C4-2B (cell line): ENCODE results near the gene SPOCK1.

Source experiments
- H3K27ac ChIP-seq: fragments of 450-650 bp; 2 replicates; pipeline ENCODE4 v1.5.1; 2017
- ZFX ChIP-seq: fragments of 450-650 bp; IDR thresholded peaks from 2 replicates; pipeline ENCODE4 v1.6.1; 2017
- TF ChIP-seq, protein P1 (sequence below): fragments of 450-650 bp; conservative IDR thresholded peaks from 2 replicates; pipeline ENCODE4 v1.5.1; 2017; ENCODE audit warnings: mild to moderate bottlenecking

SPOCK1 gene

DNA sequence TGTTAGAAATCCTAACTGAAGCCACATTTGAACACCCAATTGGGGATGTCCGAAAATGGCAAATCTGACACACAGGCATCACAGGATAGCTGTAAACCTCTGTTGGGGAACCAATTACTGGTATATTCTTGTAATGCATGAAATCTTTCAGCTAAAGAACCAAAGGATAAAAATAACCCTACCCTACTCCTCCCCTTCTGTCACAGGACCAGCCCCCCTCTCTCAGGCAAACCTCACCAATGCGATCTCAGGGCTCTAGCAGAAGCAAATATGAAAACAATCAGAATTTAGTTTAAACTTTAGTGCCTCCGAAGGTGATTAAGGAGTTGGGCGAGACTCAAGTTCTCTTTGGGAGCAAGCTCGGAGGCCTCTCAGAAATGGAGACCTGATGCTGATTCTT is 499.3 kb downstream of the SPOCK1 start:
- TF ChIP-seq, protein P1, sequence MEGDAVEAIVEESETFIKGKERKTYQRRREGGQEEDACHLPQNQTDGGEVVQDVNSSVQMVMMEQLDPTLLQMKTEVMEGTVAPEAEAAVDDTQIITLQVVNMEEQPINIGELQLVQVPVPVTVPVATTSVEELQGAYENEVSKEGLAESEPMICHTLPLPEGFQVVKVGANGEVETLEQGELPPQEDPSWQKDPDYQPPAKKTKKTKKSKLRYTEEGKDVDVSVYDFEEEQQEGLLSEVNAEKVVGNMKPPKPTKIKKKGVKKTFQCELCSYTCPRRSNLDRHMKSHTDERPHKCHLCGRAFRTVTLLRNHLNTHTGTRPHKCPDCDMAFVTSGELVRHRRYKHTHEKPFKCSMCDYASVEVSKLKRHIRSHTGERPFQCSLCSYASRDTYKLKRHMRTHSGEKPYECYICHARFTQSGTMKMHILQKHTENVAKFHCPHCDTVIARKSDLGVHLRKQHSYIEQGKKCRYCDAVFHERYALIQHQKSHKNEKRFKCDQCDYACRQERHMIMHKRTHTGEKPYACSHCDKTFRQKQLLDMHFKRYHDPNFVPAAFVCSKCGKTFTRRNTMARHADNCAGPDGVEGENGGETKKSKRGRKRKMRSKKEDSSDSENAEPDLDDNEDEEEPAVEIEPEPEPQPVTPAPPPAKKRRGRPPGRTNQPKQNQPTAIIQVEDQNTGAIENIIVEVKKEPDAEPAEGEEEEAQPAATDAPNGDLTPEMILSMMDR = no peak
- TF ChIP-seq ZFX = no peak
- H3K27ac ChIP-seq = no peak overlapping the region

DNA sequence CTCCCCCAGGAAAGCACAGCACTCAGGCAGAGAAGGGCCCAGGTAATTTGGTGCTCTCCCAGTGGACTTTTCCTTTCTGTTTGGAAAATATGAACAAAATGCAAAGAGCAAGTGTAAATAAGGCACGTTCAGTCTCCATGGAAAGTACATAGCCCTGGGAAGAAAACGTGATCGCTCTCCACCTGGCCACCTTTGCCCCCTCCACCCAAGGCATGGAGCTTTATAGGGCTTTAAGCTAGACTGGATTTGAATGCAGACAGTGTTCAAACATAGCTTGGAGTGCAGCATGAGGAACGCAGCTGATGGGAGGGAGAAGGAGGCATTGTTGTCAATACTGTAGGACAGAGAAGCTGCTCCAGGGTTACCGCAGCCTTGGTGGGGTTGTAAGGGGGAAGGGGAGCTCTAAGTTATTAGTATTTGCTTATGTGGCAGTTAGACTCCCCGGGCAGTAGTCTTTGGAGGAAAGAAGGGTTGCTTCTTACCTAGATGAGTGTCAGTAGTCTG is 500.2 kb downstream of the SPOCK1 start:
- H3K27ac ChIP-seq = no peak overlapping the region
- no peak for TF ChIP-seq ZFX
- TF ChIP-seq, protein P1 = no peak

DNA sequence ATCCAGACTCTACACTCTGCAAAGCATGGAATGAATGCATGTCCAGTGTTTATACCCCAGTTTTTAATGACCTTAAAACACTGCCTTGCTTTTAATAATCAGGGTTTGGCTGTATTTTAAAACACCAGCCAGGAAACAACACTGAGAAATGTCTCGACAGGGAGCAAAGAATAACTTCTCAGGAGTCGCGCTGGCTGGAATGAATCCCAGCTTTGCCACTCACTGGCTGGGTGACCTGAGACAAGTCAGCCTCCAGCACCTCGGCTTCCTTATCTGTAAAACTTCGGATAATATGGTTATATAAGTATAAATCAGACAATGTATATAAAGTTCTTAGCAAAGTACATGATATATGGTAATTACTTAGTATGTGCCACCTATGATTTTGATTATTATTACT is 505.0 kb downstream of the SPOCK1 start:
- no peak for TF ChIP-seq ZFX
- TF ChIP-seq, protein P1 = no peak
- H3K27ac ChIP-seq = no peak overlapping the region

DNA sequence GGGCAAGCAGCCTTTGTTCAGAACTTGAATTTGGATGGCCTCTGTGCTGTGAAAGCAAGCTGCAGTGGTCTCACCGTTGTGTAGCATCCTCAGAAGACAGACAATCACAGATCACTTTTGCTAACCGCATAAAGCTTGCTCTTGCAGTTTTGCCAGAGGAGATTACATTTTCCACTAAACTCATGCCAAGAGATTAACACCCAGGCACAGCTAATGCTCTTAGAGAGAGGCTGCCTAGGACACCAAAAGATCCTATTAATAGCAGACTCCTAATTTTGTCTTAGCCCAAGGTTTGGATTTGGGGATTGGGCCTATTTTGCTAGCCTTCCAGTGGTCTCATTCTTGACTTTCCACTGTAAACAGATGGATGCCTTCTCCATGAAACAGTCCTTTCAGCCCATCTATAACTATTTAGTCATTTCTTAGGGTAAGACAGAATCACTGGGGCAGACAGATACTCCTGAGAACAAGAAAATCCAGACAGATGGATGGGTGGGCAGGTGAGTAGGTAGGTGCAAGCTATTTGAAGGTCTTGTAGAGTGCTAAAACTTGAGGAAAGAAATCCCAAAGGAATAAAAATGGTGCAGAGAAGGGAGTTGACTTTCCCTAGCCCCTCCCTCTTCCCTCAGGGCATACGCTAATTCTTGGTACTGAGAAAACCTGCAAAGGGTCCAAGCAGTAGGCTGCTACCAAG is 506.2 kb downstream of the SPOCK1 start:
- TF ChIP-seq, protein P1 = no peak
- TF ChIP-seq ZFX = no peak

DNA sequence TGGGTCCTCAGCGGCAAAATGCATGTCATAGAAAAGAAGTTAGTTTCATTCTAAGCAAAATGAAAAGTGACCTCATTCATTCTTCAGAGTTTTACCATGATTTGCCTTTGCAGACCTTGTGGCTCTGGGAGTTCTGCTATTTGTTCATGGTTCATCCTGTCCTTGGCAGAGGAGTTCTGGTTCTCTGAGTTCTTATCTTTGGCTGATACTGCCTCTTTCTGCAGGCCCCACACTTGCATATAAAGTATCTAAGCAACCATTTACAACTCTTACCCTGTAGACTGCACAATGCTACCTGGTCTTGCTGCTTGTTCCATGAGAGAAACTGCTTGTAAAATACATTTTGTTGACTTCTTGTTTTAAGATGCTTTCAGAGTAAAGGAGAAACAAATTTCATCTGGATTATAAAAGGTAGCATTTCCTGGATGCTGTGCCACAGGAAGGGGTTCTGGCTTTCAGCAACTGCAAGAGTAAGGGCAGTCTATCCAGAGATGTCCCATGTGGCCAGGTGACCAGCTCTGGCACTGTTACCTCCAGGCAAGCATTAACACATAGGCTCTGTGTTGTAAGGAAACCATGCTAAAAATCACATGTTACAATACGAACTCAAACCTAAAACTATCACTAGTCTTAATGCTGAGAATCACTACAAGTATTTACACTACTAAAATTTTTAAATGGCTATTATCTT is 513.2 kb downstream of the SPOCK1 start:
- TF ChIP-seq ZFX = no peak
- TF ChIP-seq, protein P1 = no peak
- H3K27ac ChIP-seq = no peak overlapping the region

More for the DNA sequence above, 506.2 kb downstream of the SPOCK1 start:
- H3K27ac ChIP-seq = no peak overlapping the region

DNA sequence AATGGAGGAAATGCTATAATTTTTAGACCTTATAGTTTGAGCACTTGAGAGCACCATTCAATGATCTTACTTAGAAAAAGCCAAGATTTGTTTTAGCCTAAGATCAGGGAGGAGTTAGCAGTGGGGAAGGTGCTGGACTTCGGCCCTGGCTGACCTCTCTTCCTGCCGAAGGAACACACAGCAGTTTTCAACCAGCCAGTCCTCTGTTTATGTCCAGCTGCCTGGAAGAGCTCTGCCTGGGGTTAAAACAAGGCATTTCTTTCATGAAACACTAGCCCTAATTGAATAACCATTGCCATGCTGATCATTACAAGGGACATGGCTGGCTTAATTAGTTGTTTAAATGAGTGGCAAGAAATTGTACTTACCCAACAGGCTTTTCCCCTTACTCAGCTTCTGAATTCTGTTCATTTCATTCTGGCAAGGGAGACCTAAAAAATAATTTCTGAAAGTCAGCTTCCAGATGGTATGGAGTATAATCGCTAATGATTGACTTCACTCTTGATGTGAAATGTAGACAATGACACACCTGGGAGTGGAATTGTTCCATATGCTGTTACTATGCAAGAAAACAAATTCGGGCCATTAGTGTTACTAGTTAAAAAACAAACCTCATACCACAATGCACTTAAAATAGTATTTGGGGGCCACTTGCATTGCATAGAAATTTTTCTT is 514.2 kb downstream of the SPOCK1 start:
- no peak overlapping the region for H3K27ac ChIP-seq

More for the DNA sequence above, 514.2 kb downstream of the SPOCK1 start:
- TF ChIP-seq ZFX = no peak
- TF ChIP-seq, protein P1 = no peak
